ENCODE measurements around the gene POLA1.

The POLA1 gene

DNA sequence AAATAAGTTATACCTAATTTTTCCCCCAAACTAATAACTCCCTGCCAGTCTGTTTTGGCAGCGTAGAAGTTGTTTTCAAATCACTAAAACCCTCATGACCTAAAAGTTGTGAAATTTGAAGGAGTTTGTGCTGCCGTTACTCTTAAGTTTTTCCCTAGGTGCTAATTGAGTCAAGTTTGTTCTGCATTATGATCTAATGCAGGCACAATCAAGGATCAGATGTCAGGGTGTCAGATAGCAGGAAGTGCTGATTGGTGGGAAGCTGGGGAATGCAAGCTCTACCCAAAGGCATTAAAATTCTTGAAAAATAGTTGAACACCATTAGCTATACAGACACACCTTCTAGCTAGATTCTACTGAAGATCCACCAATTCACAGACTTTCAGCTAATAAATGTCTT, 270.1 kb downstream of the POLA1 start:
- Histone ChIP-seq H3K4me3 (ENCODE audit: low read depth, low read length) (no peak overlapping the region), H3K9me3 (ENCODE audit: control insufficient read depth, insufficient read depth, low read depth, low read length) (no peaks in the 10 kb centered on the region), H3K36me3 (ENCODE audit: control insufficient read depth in 2 of 2, insufficient read depth in 1 of 2, low read length in 2 of 2) (no peaks in the 10 kb centered on the region), H3K4me1 (ENCODE audit: control insufficient read depth, insufficient read depth, low read length) (0 out of 2 replicates have a peak, but pooled peaks cover 4% of the 10 kb centered on the region), H3K27ac (ENCODE audit: extremely low read depth, low read depth, low read length) (no peak overlapping the region)
- TF ChIP-seq OSR2 (tag by site-specific recombination; IDR thresholded peaks at IDR 0.05) (peak; percentile 52; the same call in 1 of the 2 replicates), CTCF (tag by site-specific recombination; IDR thresholded peaks at IDR 0.05) (no peak), ZNF629 (tag by site-specific recombination; IDR thresholded peaks at IDR 0.05) (peak; percentile 47; the same call in 1 of the 2 replicates), ZNF600 (tag by site-specific recombination; IDR thresholded peaks at IDR 0.05) (peak; percentile 58), KLF10 (tag by site-specific recombination; IDR thresholded peaks at IDR 0.05) (peak; percentile 35; the same call in 1 of the 2 replicates), ZNF558 (tag by site-specific recombination; IDR thresholded peaks at IDR 0.05) (no peak), ZNF24 (tag by site-specific recombination; IDR thresholded peaks at IDR 0.05) (0 out of 2 replicates have a peak, but pooled peaks have one; percentile 35), PRDM6 (tag by site-specific recombination; IDR thresholded peaks at IDR 0.05) (peak; percentile 90), ZNF843 (tag by site-specific recombination; IDR thresholded peaks at IDR 0.05) (no peak)
- POLR2A ChIA-PET, result no interaction called here
- CTCF ChIA-PET, result no interaction called here

GRCh38 chrX:24965372-24965771, 271.7 kb downstream of the POLA1 start:
- H3K27ac ChIP-seq (ENCODE audit: extremely low read depth, low read depth, low read length), result no peak overlapping the region
- TF ChIP-seq ZNF266 (tag by site-specific recombination; IDR thresholded peaks at IDR 0.05; ENCODE audit: low read depth) (no peak), ZNF510 (tag by site-specific recombination; IDR thresholded peaks at IDR 0.05; ENCODE audit: insufficient replicate concordance) (no peak), PRDM6 (tag by site-specific recombination; IDR thresholded peaks at IDR 0.05) (peak; percentile 71), ZBTB1 (tag by site-specific recombination; IDR thresholded peaks at IDR 0.05) (no peak)
- TF ChIP-seq, protein P1, sequence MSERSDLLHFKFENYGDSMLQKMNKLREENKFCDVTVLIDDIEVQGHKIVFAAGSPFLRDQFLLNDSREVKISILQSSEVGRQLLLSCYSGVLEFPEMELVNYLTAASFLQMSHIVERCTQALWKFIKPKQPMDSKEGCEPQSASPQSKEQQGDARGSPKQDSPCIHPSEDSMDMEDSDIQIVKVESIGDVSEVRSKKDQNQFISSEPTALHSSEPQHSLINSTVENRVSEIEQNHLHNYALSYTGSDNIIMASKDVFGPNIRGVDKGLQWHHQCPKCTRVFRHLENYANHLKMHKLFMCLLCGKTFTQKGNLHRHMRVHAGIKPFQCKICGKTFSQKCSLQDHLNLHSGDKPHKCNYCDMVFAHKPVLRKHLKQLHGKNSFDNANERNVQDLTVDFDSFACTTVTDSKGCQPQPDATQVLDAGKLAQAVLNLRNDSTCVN (tag by site-specific recombination; optimal IDR thresholded peaks at IDR 0.05), result no peak
- H3K36me3 ChIP-seq (ENCODE audit: control insufficient read depth in 2 of 2, insufficient read depth in 1 of 2, low read length in 2 of 2), result no peaks in the 10 kb centered on the region
- 0 out of 2 replicates have a peak, but pooled peaks cover 4% of the 10 kb centered on the region for H3K4me1 ChIP-seq (ENCODE audit: control insufficient read depth, insufficient read depth, low read length)
- no peak overlapping the region for H3K4me3 ChIP-seq (ENCODE audit: low read depth, low read length)
- ChIA-PET CTCF (interaction anchor here (0.7 to 0.8 kb wide), 2 partner anchors 43 to 126 kb away, joined by 3 to 4 read pairs; no protein-coding TSS in a partner anchor), POLR2A (no interaction called here)
- H3K9me3 ChIP-seq (ENCODE audit: control insufficient read depth, insufficient read depth, low read depth, low read length), result no peaks in the 10 kb centered on the region

- POLR2A ChIA-PET, result no interaction called here
- Histone ChIP-seq H3K4me1 (ENCODE audit: control insufficient read depth, insufficient read depth, low read length) (no peaks in the 10 kb centered on the region), H3K9me3 (ENCODE audit: control insufficient read depth, insufficient read depth, low read depth, low read length) (no peaks in the 10 kb centered on the region), H3K27ac (ENCODE audit: extremely low read depth, low read depth, low read length) (no peak overlapping the region), H3K4me3 (ENCODE audit: low read depth, low read length) (no peak overlapping the region), H3K36me3 (ENCODE audit: control insufficient read depth in 2 of 2, insufficient read depth in 1 of 2, low read length in 2 of 2) (no peaks in the 10 kb centered on the region)
- CTCF ChIA-PET, result no interaction called here
- TF ChIP-seq, protein P2, sequence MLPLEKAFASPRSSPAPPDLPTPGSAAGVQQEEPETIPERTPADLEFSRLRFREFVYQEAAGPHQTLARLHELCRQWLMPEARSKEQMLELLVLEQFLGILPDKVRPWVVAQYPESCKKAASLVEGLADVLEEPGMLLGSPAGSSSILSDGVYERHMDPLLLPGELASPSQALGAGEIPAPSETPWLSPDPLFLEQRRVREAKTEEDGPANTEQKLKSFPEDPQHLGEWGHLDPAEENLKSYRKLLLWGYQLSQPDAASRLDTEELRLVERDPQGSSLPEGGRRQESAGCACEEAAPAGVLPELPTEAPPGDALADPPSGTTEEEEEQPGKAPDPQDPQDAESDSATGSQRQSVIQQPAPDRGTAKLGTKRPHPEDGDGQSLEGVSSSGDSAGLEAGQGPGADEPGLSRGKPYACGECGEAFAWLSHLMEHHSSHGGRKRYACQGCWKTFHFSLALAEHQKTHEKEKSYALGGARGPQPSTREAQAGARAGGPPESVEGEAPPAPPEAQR (tag by site-specific recombination; IDR thresholded peaks at IDR 0.05), result no peak
- TF ChIP-seq INSM2 (tag by site-specific recombination; IDR thresholded peaks at IDR 0.05), result no peak
- no peak for TF ChIP-seq SP7 (tag by site-specific recombination; IDR thresholded peaks at IDR 0.05)
- TF ChIP-seq ZNF362 (tag by site-specific recombination; IDR thresholded peaks at IDR 0.05), result no peak
Measured at GRCh38 chrX:24969812-24970211, 276.1 kb downstream of the POLA1 start.
